Mesenteric fat pad (tissue), 1 donor: ENCODE measurements around the gene DENND5A. TPM values are rescaled to one million over a fixed set of nuclear protein-coding genes. Genes with fewer than 3 reads are reported as not detected.
"Not testable (repeated sequence)": the region's sequence is repeated elsewhere in the genome, so short reads cannot be mapped to it uniquely, and the experiment has no call there.

Experiments
- DNase-seq: peaks from one replicate; pipeline ENCODE4 v3.0.0-alpha.2; 2020; ENCODE audit warnings: low spot score
- total RNA-seq: library from RNA; stranded (reverse); fragmentation: NEBNext Ultra II Directional; extraction: Animal tissue kit (Norgen Biotek cat#: 25700); gene quantifications from one replicate; pipeline ENCODE4 v1.2.1, GENCODE V29; 2021
- donor health status: DM: yes; HTN: yes; CAD: no.

DENND5A gene
- total RNA-seq, 1 donor from 2014 or later = 123 TPM

GRCh38 chr11:9266132-9266736, 1.1 kb upstream of the DENND5A start:
- DNase-seq = no peak

DNA sequence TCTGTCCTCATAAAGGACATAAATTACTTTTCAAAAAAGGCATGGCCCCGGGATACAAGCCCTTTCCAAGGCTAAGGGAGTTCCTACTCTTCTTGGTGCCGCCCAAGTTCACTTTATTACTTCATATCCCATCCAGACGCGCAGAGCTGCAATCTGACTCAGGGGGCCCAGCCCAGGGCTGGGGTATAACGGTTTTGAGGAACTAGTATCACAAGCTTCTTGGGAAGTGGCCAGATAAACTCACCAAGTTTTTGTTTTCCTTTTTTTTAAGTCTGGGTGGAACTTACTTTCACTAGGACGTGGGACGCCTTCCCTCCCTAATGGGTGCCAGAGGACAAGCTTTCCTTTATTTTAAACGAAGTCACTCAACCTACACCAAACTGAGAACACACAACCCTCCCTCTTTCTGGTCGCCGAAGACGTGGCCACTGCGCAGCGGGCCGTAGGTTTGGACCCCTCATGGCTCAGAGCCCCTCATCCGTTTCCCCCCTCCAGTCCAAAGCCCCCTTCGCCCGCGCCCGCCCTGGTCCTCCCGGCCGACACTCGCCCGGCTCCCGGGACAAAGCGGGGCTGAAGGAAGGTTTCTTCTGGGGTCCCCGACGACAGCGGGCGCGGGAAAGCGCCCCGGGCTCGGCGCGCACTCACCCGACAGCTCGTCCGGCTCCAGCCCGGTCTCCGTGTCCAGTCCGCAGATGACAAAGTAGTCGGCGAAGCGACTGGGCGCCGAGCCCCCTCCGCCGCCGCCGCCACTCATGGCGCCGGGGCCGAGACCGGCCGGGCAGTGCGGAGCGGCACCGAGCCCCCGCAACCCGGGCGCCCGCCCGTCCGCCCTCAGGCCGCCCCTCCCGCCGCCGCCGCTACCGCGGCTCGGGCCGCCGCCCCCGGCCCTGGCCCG, 587 bp downstream of the DENND5A start:
- no peak for DNase-seq

DNA sequence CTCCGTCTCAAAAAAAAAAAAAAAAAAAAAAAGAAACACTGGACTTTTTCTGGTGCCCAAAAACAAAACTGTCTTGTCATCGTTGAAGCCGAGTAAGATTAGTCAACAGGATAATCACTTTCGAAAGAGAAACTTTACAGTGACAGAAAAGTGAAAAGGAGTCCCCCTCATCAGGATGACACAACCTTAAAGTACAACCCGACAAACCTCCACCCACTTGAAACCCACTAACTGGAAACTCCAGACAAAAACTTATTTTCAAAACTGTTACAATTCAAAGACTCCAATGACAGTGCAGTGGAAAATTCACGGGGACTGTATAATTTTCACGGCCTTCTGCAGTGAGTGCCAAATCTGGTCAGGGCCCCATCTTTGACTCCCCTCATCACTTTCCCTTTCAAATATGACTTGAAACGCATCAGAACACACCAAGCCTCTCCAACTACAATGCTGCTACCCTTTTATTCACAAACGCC, 1.3 kb downstream of the DENND5A start:
- DNase-seq = no peak

DNA sequence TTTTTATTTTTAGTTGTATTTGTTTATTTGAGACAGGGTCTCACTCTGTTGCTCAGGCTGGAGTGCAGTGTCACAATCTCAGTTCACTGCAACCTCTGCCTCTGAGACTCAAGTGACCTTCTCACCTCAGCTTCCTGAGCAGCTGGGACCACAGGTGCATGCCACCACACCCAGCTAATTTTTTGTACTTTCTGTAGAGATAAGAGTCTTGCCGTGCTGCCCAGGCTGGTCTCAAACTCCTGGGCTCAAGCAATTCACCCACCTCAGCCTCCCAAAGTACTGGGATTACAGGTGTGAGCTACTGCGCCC, 4.4 kb downstream of the DENND5A start:
- DNase-seq = not testable (repeated sequence)

DNA sequence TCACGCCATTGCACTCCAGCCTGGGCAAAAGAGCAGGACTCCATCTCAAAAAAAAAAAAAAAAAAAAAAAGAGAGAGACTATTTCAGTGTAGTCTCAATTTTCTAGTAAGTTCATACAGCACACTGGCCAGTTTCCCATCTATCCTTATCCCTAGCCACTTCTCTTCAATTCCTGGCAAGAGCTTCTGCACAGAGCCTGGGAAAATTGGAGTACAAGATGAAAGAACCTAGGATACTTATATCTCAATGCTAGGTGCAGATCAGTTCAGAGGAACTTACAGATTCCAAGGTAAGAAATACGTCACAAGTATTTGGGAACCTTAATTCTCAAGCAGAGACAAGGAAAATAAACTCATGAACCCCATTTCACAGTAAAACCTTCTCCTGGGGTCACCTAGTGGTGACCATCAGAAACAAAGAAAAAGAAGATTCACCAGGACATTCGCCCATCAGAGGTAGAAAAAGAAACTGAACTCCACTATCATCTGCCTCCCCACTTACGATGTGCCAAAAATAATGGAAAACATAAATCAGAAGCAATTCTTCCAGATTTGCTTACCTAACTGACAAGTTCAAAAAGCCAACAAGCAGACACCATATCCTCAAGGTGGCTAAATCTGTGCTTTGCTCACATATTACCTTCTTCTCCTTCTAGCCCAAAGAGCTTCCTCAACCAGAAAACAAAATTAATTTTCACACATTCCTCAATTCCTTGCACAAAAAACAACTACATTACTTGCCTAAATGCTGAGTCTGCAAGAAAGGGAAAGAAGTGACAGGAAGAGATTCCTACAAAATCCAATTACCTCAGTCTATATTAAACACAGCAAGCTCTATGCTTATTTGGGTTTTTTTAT, 4.9 kb downstream of the DENND5A start:
- no peak for DNase-seq

DNA sequence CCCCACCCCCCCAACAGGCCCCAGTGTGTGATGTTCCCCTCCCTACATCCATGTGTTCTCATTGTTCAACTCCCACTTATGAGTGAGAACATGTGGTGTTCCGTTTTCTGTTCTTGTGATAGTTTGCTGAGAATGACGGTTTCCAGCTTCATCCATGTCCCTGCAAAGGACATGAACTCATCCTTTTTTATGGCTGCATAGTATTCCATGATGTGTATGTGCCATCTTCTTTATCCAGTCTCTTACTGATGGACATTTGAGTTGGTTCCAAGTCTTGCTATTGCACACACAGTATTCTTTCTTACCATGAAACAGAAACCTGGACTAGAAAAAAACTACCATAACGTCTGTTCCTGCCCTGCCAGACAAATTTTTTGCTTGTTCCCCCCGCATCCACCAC, 6.9 kb downstream of the DENND5A start:
- DNase-seq = not testable (repeated sequence)

GRCh38 chr11:9254416-9254815, 10.7 kb downstream of the DENND5A start:
- DNase-seq = no peak

DNA sequence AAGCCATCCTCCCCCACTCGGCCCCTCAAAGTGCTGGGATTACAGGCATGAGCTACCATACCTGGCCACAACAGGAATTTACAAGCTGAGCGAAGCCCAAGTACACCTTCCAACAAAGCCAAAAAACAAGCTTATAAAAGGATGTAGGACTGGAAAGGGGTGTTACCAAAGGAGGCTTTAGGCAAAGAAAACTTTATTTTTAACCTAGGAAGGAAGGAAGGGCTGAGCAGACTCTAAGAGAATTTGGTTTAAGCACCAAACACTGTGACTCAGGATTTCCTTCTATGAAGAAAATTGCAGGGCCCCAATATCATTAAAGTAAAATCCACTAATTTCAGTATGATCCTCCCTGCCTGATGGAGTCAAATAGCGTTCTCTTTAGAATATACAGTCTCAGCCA, 12.1 kb downstream of the DENND5A start:
- no peak for DNase-seq

GRCh38 chr11:9251311-9251710, 13.8 kb downstream of the DENND5A start:
- no peak for DNase-seq

DNA sequence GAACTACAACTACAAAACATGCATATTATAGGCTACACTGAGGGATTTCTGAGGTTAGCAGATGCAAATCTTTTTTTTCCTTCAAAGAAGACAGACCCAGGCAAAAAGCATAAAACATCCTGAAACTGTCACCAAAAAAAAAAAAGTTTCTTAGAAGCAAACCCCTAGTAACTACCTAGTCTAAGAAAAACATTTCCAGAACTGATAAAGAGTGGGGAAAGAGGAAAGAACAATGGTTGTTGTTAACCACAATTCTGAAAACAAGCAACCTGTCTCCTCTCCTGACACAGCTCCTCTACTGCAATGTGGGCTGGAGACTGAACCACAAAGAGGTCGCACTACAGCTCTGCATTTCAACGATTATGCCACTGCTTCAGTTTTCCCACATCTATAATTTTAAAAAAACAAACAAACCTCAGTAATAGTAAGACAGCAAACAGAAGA, 15.0 kb downstream of the DENND5A start:
- no peak for DNase-seq

DNA sequence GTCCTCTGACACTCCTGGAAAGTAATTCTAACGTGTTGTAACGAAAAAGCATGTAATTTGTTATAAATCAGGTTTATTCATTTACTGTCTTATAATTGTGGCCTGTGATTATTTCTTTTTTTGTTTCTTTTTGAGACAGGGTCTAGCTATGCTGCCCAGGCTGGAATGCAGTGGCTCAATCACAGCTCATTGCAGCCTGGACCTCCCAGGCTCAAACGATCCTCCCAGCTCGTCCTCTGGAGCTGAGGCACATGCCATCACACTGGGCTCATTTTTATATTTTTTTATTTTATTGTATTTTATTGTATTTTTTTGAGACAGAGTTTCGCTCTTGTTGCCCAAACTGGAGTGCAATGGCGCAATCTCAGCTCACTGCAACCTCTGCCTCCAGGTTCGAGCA, 15.9 kb downstream of the DENND5A start:
- DNase-seq = no peak

DNA sequence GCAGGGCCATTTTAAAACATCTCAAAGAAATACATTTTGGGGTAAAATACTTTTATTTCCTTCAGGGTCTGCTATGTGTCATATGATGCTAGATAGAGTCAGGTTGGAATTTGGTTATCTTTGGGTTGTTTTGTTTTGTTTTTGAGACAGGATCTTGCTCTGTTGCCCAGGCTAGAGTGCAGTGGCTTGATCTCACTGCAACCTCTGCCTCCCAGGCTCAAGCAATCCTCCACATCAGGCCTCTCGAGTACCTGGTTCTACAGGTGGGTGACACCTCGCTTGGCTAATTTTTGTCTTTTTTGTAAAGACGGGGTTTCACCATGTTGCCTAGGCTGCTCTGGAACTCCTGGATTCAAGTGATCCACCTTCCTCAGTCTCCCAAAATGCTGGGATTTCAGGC, 17.3 kb downstream of the DENND5A start:
- no peak for DNase-seq

DNA sequence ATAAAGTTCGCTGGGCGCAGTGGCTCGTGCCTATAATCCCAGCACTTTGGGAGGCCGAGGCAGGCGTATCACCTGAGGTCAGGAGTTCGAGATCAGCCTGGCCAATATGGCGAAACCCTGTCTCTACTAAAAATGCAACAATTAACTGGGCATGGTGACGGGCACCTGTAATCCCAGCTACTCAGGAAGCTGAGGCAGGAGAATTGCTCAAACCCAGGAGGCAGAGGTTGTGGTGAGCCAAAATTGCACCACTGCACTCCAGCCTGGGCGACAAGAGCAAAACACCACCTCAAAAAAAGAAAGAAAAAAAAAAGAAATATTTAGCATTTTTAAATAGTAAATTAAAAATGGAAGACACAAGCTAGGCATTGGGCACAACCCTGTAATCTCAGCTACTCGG, 28.9 kb downstream of the DENND5A start:
- not testable (repeated sequence) for DNase-seq

DNA sequence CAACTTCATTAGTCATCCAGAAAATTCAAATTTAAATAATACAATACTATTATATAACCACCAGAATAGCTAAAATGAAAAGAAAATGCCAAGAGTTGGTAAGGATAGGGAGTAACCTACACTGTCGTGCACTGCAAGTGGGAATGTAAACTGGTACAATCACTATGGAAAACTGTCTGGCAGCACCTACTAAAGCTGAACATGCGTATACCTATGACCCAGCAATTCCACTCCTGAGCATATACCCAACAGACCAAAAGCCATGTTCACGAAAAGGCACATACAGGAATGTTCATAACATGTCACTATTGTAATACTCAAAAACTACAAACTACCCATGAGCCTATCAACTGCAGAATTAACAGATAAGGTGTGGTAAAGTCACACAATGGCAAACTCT, 32.7 kb downstream of the DENND5A start:
- DNase-seq = no peak

- no peak for DNase-seq
Observed at GRCh38 chr11:9231848-9232177, 33.3 kb downstream of the DENND5A start.

DNA sequence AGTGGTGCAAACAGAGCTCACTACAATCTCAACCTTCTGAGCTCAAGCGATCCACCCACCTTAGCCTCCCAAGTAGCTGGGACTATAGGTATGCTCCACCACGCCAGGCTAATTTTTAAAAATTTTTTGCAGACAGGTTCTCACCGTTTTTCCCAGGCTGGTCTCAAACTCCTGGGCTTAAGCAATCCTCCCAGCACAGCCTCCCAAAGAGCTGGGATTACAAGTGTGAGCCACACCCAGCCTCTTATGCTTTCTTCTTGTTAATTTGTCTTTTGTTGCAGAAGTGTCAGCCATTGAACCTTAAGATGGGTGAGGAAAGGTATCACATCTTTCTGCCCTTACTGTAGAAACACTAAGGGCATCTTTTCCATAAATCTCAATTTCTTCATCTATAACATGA, 34.9 kb downstream of the DENND5A start:
- no peak for DNase-seq

DNA sequence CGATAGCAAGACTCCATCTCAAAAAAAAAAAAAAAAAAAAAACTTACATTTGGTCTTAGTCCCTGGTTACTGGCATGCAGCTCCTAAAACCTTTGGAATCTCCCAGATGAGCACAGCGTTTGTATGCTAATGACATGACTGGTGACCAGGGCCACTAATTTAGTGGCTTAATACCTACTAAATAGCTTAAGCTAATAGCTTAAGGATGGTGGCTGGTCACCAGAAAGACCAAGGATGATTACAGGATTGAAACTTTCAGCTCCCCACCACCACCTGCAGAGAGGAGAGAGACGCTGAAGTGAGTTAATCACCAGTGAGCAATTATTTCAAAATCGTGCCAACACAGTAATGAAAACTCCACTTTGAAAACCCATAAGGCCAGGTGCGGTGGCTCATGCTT, 37.1 kb downstream of the DENND5A start:
- DNase-seq = no peak

DNA sequence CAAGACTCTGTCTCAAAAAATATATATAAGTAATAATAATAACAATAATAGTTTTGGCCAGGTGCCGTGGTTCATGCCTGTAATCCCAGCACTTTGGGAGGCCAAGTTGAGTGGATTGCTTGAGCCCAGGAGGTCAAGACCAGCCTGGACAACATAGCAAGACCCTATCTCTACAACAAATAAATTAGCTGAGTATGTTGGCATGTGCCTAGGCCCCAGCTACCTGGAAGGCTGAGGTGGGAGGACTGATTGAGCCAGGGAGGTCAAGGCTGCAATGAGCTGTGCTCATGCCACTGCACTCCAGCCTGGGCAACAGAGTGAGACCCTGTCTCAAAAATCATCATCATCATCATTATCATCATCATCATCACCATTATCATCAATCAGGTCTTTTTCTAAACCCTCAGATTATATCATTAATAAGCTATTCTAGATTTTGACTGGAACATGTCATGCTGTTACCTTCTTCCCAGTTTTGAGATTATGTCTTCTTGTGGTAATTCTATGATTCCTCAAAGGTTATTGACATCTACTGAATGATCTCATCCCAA, 39.3 kb downstream of the DENND5A start:
- DNase-seq = no peak

- no peak for DNase-seq
Observed at GRCh38 chr11:9222654-9223053, 42.5 kb downstream of the DENND5A start.

GRCh38 chr11:9220853-9221252, 44.3 kb downstream of the DENND5A start:
- DNase-seq = not testable (repeated sequence)

DNA sequence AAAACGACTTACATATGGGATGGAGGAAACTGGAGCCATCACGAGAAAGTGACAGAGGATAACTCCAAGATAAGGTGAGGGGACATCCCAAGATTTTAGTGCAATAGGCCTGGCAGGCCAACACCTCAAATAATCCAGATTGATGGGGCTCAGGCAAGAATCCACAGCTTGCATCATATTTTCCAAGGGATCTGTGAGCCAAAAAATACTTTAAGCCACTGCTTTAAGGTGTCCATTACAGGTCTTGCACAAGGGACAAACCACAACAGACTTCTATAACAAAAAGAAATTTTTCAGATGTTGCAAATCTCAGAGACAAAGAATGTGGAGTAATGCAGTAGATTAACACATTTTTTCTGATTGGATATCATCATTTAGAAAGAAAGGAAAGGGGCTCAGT, 45.6 kb downstream of the DENND5A start:
- DNase-seq = no peak

GRCh38 chr11:9219115-9219514, 46.0 kb downstream of the DENND5A start:
- no peak for DNase-seq
